Neuronal stem cell (in vitro differentiated cells): Measurements from ENCODE around the gene NMD3.

ENCODE experiments used
- DNase-seq: peaks from one replicate; pipeline ENCODE4 v3.0.0-alpha.2; 2013; ENCODE audit warnings: low spot score
- H2AFZ ChIP-seq: one replicate; pipeline ENCODE4 v1.6.1; 2013; ENCODE audit warnings: mild to moderate bottlenecking, low read length, inconsistent platforms
- H2AK5ac ChIP-seq: 2 replicates; pipeline ENCODE4 v1.6.1; 2013; ENCODE audit warnings: low read depth, mild to moderate bottlenecking, inconsistent platforms, low read length, moderate library complexity, mixed read lengths
- H2BK120ac ChIP-seq: 2 replicates; pipeline ENCODE4 v1.6.1; 2013; ENCODE audit warnings: low read depth, mild to moderate bottlenecking, inconsistent platforms, low read length, moderate library complexity, mixed read lengths
- H2BK12ac ChIP-seq: one replicate; pipeline ENCODE4 v1.6.1; 2013; ENCODE audit warnings: low read length, inconsistent platforms
- H2BK15ac ChIP-seq: 2 replicates; pipeline ENCODE4 v1.6.1; 2013; ENCODE audit warnings: mild to moderate bottlenecking, low read length, inconsistent platforms, mixed read lengths
- H2BK5ac ChIP-seq: one replicate; pipeline ENCODE4 v1.6.1; 2013; ENCODE audit warnings: inconsistent platforms, mild to moderate bottlenecking, low read length, moderate library complexity
- H3K14ac ChIP-seq: one replicate; pipeline ENCODE4 v1.6.1; 2013; ENCODE audit warnings: low read length, inconsistent platforms
- H3K18ac ChIP-seq: 2 replicates; pipeline ENCODE4 v1.6.1; 2013; ENCODE audit warnings: low read length, inconsistent platforms
- H3K23ac ChIP-seq: 2 replicates; pipeline ENCODE4 v1.6.1; 2013; ENCODE audit warnings: low read depth, mild to moderate bottlenecking, mixed read lengths, low read length, inconsistent platforms; ENCODE audit not compliant: poor library complexity
- H3K27ac ChIP-seq: replicated peaks from 3 replicates; pipeline ENCODE4 v1.5.1; 2013; ENCODE audit warnings: low read length, inconsistent platforms
- H3K27me3 ChIP-seq, 3 experiments: 2 replicates each; pipeline ENCODE4 v1.6.1; 2013; ENCODE audit warnings: low read length in 3 of 3, mild to moderate bottlenecking in 2 of 3, inconsistent platforms in 1 of 3, low read depth in 1 of 3, mixed read lengths in 1 of 3, moderate library complexity in 1 of 3; ENCODE audit not compliant: control insufficient read depth in 3 of 3, insufficient read depth in 3 of 3
- H3K36me3 ChIP-seq, 2 donors: replicated peaks in 1 of 2; 2 replicates each; pipeline ENCODE4 v1.6.1; 2013; ENCODE audit warnings: low read length in 2 of 2; ENCODE audit not compliant: control insufficient read depth in 2 of 2, insufficient read depth in 2 of 2
- H3K4ac ChIP-seq: 2 replicates; pipeline ENCODE4 v1.6.1; 2013; ENCODE audit warnings: inconsistent platforms, mild to moderate bottlenecking, low read length, moderate library complexity
- H3K4me1 ChIP-seq, 2 donors: 1 replicate in 1 of 2; 2 replicates in 1 of 2; pipeline ENCODE4 v1.6.1; 2013; ENCODE audit warnings: low read length in 2 of 2, low read depth in 1 of 2; ENCODE audit not compliant: control insufficient read depth in 2 of 2, insufficient read depth in 1 of 2
- H3K4me2 ChIP-seq: one replicate; pipeline ENCODE4 v1.6.1; 2013; ENCODE audit warnings: mild to moderate bottlenecking, low read length, inconsistent platforms; ENCODE audit not compliant: insufficient read depth, poor library complexity, severe bottlenecking
- H3K4me3 ChIP-seq, 2 donors: 2 replicates each; pipeline ENCODE4 v1.5.1; 2013; ENCODE audit warnings: low read length in 2 of 2, mild to moderate bottlenecking in 2 of 2, inconsistent platforms in 1 of 2, moderate library complexity in 1 of 2
- H3K79me1 ChIP-seq: one replicate; pipeline ENCODE4 v1.6.1; 2013; ENCODE audit warnings: low read depth, mild to moderate bottlenecking, inconsistent platforms, low read length, moderate library complexity
- H3K9ac ChIP-seq: one replicate; pipeline ENCODE4 v1.6.1; 2013; ENCODE audit warnings: mild to moderate bottlenecking, low read depth, low read length, inconsistent platforms; ENCODE audit not compliant: poor library complexity
- H3K9me3 ChIP-seq, 2 donors: replicated peaks in 1 of 2; 2 replicates each; pipeline versions ENCODE3 to v1.6.1; 2013; ENCODE audit warnings: low read length in 2 of 2, mild to moderate bottlenecking in 2 of 2, inconsistent platforms in 1 of 2, low read depth in 1 of 2, mixed read lengths in 1 of 2, moderate library complexity in 1 of 2; ENCODE audit not compliant: control insufficient read depth in 2 of 2, insufficient read depth in 1 of 2
- H4K8ac ChIP-seq: one replicate; pipeline ENCODE4 v1.6.1; 2013; ENCODE audit warnings: low read depth, mild to moderate bottlenecking, inconsistent platforms, low read length, moderate library complexity
- H4K91ac ChIP-seq: one replicate; pipeline ENCODE4 v1.6.1; 2013; ENCODE audit warnings: low read length, low read depth, mild to moderate bottlenecking, inconsistent platforms; ENCODE audit not compliant: poor library complexity
- WGBS, 2 donors: extraction: QIAGEN DNeasy Blood & Tissue Kit; methylation state at CpG; one replicate each; pipeline ENCODE4 v1.1.7; 2013; ENCODE audit warnings: missing lambda C conversion rate in 2 of 2, mixed read lengths in 1 of 2; ENCODE audit not compliant: insufficient read length in 2 of 2, insufficient replicate concordance in 1 of 2; ENCODE audit errors: extremely low coverage in 2 of 2; 5-methylcytosine and 5-hydroxymethylcytosine counted together

NMD3 gene

GRCh38 chr3:161199926-161200325, 21.2 kb upstream of the NMD3 start:
- Histone ChIP-seq H2AFZ (no peak overlapping the region), H3K4me2 (no peak overlapping the region), H4K91ac (no peak overlapping the region), H3K23ac (no peak overlapping the region), H2AK5ac (no peak overlapping the region), H3K9ac (no peak overlapping the region), H3K14ac (no peak overlapping the region), H2BK5ac (no peak overlapping the region), H3K27ac (no peak overlapping the region), H3K4me3 (no peak overlapping the region), H2BK12ac (no peak overlapping the region), H3K4ac (no peak overlapping the region), H3K9me3 (peaks cover 0 to 2% of the 10 kb centered on the region in 2 donors), H3K4me1 (no peaks in the 10 kb centered on the region), H3K36me3 (no peaks in the 10 kb centered on the region), H4K8ac (no peak overlapping the region), H3K18ac (no peak overlapping the region), H2BK15ac (no peak overlapping the region), H3K79me1 (no peaks in the 10 kb centered on the region), H2BK120ac (no peak overlapping the region), H3K27me3 (no peaks in the 10 kb centered on the region)
- WGBS, 2 donors: no CpG with 5 or more reads among the region's 3 CpGs
- DNase-seq: no peak

- Histone ChIP-seq H3K23ac (no peak overlapping the region), H3K4me1 (no peaks in the 10 kb centered on the region), H3K27me3 (no peaks in the 10 kb centered on the region), H2BK12ac (no peak overlapping the region), H2BK120ac (no peak overlapping the region), H3K4ac (no peak overlapping the region), H4K8ac (no peak overlapping the region), H2AFZ (no peak overlapping the region), H2BK5ac (no peak overlapping the region), H2AK5ac (no peak overlapping the region), H3K4me2 (no peak overlapping the region), H3K9ac (no peak overlapping the region), H3K14ac (no peak overlapping the region), H3K79me1 (no peaks in the 10 kb centered on the region), H3K9me3 (no peaks in the 10 kb centered on the region), H3K18ac (no peak overlapping the region), H3K4me3 (no peak overlapping the region), H3K27ac (no peak overlapping the region), H4K91ac (no peak overlapping the region), H2BK15ac (no peak overlapping the region), H3K36me3 (no peaks in the 10 kb centered on the region)
- no CpG with 5 or more reads among the region's 4 CpGs for WGBS, 2 donors
- DNase-seq: no peak
Observed at GRCh38 chr3:161203485-161204098, 17.5 kb upstream of the NMD3 start.

GRCh38 chr3:161208931-161209330, 12.2 kb upstream of the NMD3 start:
- H4K91ac ChIP-seq: no peak overlapping the region
- no peak overlapping the region for H2AFZ ChIP-seq
- H3K4me1 ChIP-seq: peaks cover 0 to 2% of the 10 kb centered on the region in 2 donors
- no peak overlapping the region for H2BK15ac ChIP-seq
- peak overlapping the region; percentile 26 for H3K4ac ChIP-seq
- peaks cover 2% of the 10 kb centered on the region for H3K79me1 ChIP-seq
- DNase-seq: no peak
- H2AK5ac ChIP-seq: no peak overlapping the region
- H3K18ac ChIP-seq: no peak overlapping the region
- no peak overlapping the region for H2BK120ac ChIP-seq
- WGBS, 2 donors: no CpG with 5 or more reads among the region's 4 CpGs
- H3K4me2 ChIP-seq: no peak overlapping the region
- H3K14ac ChIP-seq: no peak overlapping the region
- H4K8ac ChIP-seq: no peak overlapping the region
- no peak overlapping the region for H3K23ac ChIP-seq
- no peaks in the 10 kb centered on the region for H3K27me3 ChIP-seq
- H2BK12ac ChIP-seq: no peak overlapping the region
- no peak overlapping the region for H3K27ac ChIP-seq
- H3K9ac ChIP-seq: no peak overlapping the region
- H2BK5ac ChIP-seq: no peak overlapping the region
- no peak overlapping the region for H3K4me3 ChIP-seq
- no peaks in the 10 kb centered on the region for H3K9me3 ChIP-seq
- no peaks in the 10 kb centered on the region for H3K36me3 ChIP-seq

- H2AK5ac ChIP-seq: no peak overlapping the region
- no peak for DNase-seq
- H3K14ac ChIP-seq: no peak overlapping the region
- peak overlapping the region; percentile 5 for H2AFZ ChIP-seq
- H3K27me3 ChIP-seq: no peaks in the 10 kb centered on the region
- H2BK12ac ChIP-seq: no peak overlapping the region
- no peaks in the 10 kb centered on the region for H3K9me3 ChIP-seq
- no peak overlapping the region for H2BK120ac ChIP-seq
- H3K4me3 ChIP-seq: no peak overlapping the region
- no peak overlapping the region for H2BK15ac ChIP-seq
- no peak overlapping the region for H3K27ac ChIP-seq
- peaks cover 2% of the 10 kb centered on the region for H3K79me1 ChIP-seq
- no peak overlapping the region for H3K9ac ChIP-seq
- H3K4me1 ChIP-seq: peaks cover 0 to 2% of the 10 kb centered on the region in 2 donors
- no peak overlapping the region for H3K18ac ChIP-seq
- no peak overlapping the region for H2BK5ac ChIP-seq
- H4K91ac ChIP-seq: no peak overlapping the region
- WGBS, 2 donors: no CpG with 5 or more reads among the region's 3 CpGs
- no peaks in the 10 kb centered on the region for H3K36me3 ChIP-seq
- H3K4ac ChIP-seq: no peak overlapping the region
- H3K23ac ChIP-seq: no peak overlapping the region
- H4K8ac ChIP-seq: no peak overlapping the region
- no peak overlapping the region for H3K4me2 ChIP-seq
Observed at GRCh38 chr3:161212171-161212771, 8.8 kb upstream of the NMD3 start.
